K562 (cell line): ENCODE measurements around the gene CCR9.

Experiments
- TARDBP ChIP-seq: fragments of 450-650 bp; IDR thresholded peaks from 2 replicates; pipeline ENCODE4 v1.6.1; 2016
- TCF7 ChIP-seq: sonication (generic); IDR thresholded peaks from 2 replicates; pipeline ENCODE4 v1.6.1; 2016; ENCODE audit warnings: antibody characterized with exemption, borderline replicate concordance
- TF ChIP-seq, protein P1 (sequence below): sonication (generic); formaldehyde crosslinking; IDR thresholded peaks from 2 replicates; pipeline ENCODE4 v1.8.1; 2022; ENCODE audit warnings: missing genetic modification reagents
- TF ChIP-seq, protein P2 (sequence below): sonication (generic); formaldehyde crosslinking; IDR thresholded peaks from 2 replicates; pipeline ENCODE4 v1.8.0; 2022; ENCODE audit warnings: mild to moderate bottlenecking, missing genetic modification reagents, borderline replicate concordance
- TF ChIP-seq, protein P3 (sequence below), 3 experiments: IDR thresholded peaks in 2 of 3; conservative IDR thresholded peaks in 1 of 3; 2 replicates each; pipeline ENCODE4 v1.5.1; 2011 to 2012; ENCODE audit warnings: low read length in 3 of 3, mild to moderate bottlenecking in 3 of 3, control low read depth in 2 of 3, improper control_type of control experiment in 1 of 3, inconsistent platforms in 1 of 3, low read depth in 1 of 3, mixed read lengths in 1 of 3, moderate library complexity in 1 of 3; ENCODE audit not compliant: insufficient read depth in 2 of 3

DNA sequence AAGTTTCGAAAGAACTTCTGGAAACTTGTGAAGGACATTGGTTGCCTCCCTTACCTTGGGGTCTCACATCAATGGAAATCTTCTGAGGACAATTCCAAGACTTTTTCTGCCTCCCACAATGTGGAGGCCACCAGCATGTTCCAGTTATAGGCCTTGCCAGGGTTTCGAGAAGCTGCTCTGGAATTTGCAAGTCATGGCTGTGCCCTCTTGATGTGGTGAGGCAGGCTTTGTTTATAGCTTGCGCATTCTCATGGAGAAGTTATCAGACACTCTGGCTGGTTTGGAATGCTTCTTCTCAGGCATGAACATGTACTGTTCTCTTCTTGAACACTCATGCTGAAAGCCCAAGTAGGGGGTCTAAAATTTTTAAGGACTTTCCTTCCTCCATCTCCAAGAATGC is 61.0 kb downstream of the CCR9 start:
- no peak for TF ChIP-seq TCF7
- TF ChIP-seq, protein P1, sequence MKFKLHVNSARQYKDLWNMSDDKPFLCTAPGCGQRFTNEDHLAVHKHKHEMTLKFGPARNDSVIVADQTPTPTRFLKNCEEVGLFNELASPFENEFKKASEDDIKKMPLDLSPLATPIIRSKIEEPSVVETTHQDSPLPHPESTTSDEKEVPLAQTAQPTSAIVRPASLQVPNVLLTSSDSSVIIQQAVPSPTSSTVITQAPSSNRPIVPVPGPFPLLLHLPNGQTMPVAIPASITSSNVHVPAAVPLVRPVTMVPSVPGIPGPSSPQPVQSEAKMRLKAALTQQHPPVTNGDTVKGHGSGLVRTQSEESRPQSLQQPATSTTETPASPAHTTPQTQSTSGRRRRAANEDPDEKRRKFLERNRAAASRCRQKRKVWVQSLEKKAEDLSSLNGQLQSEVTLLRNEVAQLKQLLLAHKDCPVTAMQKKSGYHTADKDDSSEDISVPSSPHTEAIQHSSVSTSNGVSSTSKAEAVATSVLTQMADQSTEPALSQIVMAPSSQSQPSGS: no peak
- no peak for TF ChIP-seq TARDBP
- TF ChIP-seq, protein P2, sequence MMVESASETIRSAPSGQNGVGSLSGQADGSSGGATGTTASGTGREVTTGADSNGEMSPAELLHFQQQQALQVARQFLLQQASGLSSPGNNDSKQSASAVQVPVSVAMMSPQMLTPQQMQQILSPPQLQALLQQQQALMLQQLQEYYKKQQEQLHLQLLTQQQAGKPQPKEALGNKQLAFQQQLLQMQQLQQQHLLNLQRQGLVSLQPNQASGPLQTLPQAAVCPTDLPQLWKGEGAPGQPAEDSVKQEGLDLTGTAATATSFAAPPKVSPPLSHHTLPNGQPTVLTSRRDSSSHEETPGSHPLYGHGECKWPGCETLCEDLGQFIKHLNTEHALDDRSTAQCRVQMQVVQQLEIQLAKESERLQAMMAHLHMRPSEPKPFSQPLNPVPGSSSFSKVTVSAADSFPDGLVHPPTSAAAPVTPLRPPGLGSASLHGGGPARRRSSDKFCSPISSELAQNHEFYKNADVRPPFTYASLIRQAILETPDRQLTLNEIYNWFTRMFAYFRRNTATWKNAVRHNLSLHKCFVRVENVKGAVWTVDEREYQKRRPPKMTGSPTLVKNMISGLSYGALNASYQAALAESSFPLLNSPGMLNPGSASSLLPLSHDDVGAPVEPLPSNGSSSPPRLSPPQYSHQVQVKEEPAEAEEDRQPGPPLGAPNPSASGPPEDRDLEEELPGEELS (CRISPR knock-in tag): no peak
- TF ChIP-seq, protein P3, sequence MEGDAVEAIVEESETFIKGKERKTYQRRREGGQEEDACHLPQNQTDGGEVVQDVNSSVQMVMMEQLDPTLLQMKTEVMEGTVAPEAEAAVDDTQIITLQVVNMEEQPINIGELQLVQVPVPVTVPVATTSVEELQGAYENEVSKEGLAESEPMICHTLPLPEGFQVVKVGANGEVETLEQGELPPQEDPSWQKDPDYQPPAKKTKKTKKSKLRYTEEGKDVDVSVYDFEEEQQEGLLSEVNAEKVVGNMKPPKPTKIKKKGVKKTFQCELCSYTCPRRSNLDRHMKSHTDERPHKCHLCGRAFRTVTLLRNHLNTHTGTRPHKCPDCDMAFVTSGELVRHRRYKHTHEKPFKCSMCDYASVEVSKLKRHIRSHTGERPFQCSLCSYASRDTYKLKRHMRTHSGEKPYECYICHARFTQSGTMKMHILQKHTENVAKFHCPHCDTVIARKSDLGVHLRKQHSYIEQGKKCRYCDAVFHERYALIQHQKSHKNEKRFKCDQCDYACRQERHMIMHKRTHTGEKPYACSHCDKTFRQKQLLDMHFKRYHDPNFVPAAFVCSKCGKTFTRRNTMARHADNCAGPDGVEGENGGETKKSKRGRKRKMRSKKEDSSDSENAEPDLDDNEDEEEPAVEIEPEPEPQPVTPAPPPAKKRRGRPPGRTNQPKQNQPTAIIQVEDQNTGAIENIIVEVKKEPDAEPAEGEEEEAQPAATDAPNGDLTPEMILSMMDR (IDR thresholded peaks at IDR 0.05 in 2 of 3, conservative IDR thresholded peaks at IDR 0.05 in 1 of 3; ENCODE audit: insufficient read depth in 2 of 3, low read depth in 1 of 3, low read length in 3 of 3): no peak
